COR-L47 (cell line): Measurements from ENCODE around the gene HDAC6.
A peak's percentile ranks its signal among the peaks of the same experiment; 100 is the strongest.
"Not testable (repeated sequence)": the region's sequence is repeated elsewhere in the genome, so short reads cannot be mapped to it uniquely, and the experiment has no call there.

Experiments used
- DNase-seq: peaks from one replicate; lab custom pipeline; 2025; lab: John Stamatoyannopoulos, UW

The HDAC6 gene

DNA sequence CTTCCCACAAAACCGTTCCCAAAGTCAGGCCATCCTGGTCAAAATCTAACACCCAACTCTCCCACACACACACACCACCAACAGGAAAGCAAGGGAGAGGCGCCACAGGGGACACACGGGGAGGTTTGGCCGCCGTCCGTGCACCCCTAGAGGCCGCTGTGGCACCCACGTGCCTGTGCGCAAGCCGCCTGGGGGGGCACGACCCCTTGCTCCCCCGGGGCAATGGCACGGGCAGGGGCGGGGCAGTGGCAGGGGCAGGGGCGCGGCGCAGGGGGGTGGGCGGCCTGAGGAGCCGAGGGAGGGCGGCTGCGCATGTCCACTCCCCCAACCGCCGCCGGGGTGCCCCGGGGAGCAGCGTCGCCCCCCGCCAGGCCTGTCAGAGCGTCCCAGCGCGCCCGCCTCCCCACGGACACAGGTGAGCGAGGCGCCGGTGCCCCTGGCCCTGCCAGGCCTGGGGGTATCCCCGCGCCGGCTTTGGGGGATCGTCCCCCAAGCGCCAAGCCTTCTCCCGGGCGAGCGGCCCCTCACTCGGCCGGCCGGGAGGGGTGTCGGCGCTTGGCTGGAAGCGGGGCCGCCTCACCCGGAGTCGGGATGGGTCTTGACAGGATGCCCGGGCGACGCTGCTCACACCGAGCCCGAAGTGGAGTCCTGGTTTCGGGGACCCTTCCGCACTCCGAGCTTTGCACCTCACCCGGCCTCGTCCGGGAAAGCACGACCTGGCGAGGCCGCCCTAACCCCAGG, 24.4 kb downstream of the HDAC6 start, which contains the start of gene ERAS:
ERAS (plus strand) TSS at position 379 of the 741 bp plus-strand sequence. CDS start 2,611 bp downstream, outside the sequence.
- no peak for DNase-seq

DNA sequence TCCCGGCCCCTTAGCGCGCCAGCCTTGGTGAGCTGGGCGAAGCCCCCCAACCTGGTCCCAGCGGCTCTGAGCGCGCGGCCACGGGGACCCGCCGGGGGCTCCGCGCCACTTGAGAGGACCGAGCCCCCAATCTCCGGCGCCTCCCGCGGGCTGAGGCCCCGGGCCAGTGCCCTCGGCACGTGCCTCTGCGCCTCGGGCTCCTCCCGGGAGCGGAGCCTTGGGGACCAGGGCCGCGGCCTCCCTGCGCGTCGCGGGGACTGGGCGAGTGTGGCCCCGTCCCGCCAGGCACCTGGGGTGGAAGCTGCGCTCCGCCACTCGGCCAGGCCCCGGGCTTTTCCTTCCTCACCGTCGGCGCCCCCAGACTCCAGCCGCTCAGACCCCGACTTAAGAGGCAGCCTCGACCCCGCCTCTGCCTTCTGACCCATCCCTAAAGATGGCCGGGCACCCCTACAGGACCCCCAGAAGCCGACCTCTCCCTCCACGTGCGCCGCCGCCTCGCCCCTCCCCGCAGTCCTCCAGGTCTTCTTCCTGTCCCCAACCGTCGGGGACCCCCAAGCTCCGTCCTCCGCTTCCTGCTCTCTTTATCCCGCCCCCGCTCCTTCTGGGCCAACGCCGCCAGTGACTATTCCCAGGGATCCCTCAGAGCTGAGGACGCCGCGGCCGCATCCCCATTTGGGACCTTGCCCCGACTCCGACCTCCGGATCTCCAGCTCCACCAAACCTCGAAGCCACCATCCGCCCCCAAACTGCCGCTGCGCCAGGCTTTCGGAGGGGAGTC, 25.2 kb downstream of the HDAC6 start:
- no peak for DNase-seq

DNA sequence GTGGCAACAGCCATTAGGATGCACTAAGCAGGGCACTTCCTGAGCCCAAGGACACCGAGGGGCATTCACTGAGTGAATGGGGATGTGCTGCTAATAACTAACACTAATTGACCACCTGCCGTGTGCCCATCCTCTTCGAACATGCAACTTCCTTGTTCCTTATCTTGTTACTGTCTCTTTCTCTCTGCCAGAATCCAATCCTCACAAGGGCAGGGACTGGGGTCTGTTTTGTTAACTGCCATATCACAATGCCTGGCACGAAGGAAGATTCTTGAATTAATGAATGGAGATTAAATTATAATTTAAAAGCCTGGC, 25.7 kb downstream of the HDAC6 start:
- no peak for DNase-seq

DNA sequence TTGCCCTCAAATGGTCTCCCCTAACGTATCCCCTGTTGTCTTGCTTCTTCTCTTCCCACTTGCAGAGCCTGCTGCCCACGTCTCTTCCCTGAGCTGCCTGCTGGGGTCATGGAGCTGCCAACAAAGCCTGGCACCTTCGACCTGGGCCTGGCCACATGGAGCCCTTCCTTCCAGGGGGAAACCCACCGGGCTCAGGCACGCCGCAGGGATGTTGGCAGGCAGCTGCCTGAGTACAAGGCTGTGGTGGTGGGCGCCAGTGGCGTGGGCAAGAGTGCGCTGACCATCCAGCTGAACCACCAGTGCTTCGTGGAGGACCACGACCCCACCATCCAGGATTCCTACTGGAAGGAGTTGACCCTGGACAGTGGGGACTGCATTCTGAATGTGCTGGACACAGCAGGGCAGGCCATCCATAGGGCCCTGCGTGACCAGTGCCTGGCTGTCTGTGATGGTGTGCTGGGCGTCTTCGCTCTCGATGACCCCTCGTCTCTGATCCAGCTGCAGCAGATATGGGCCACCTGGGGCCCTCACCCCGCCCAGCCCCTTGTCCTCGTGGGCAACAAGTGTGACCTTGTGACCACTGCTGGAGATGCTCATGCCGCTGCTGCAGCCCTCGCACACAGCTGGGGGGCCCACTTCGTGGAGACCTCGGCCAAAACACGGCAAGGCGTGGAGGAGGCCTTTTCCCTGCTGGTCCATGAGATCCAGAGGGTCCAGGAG, 27.3 kb downstream of the HDAC6 start:
- DNase-seq: no peak

DNA sequence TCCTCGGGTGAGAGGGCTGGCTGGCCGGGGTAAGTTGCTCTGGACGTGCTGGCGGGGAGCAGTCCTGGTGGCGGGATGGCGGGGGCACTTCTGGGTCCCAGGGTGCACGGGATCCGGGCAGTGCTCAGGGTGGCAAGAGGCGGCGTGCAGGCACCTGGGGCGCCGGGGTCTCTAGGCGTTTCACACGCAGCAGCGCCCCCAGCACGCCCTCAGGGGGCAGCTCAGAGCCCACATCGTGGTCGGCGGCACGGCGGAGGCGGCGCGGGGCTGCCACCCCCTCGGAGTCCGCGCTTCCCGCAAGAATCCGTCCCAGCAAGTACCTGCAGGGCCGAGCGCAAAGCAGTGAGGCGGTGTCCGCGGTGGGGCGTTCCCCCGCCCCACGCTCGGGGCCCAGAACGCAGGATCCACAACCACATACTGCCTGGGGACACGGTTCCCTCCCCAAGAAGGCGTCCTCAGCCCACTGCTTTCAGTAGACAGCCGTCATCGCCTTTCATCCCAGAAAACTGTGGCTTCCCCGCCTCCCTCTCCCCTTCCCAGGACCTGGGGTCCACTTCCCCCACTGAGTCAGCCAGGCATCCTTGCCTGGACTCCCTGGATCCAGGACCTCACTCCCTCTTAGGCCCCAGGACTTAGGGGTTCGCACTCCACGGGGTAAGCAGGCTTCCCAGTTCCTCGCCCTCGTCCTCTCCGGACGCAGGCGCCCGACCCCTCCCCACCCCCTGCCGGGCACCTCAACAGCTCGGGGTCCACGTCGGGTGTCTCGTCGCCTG, 29.5 kb downstream of the HDAC6 start:
- no peak for DNase-seq

DNA sequence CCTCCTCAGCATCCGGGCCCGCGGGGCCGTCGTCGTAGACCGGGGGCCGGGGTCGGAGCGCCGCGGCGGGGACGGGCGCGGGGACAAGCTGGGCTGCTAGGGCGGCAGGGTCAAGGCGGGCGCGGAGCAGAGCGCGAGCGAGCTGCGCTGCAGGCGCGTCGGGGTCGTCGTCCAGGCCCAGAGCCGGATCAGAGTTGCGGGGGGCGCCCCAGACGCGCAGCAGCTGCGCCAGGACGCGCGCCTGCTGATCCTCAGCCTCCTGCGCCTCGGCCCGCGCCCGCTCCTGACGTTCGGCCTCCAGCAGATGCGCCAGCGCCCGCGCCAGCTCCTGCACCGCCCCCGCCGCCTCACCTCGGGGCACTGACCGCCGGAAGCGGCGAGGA, 30.0 kb downstream of the HDAC6 start:
- DNase-seq: no peak

DNA sequence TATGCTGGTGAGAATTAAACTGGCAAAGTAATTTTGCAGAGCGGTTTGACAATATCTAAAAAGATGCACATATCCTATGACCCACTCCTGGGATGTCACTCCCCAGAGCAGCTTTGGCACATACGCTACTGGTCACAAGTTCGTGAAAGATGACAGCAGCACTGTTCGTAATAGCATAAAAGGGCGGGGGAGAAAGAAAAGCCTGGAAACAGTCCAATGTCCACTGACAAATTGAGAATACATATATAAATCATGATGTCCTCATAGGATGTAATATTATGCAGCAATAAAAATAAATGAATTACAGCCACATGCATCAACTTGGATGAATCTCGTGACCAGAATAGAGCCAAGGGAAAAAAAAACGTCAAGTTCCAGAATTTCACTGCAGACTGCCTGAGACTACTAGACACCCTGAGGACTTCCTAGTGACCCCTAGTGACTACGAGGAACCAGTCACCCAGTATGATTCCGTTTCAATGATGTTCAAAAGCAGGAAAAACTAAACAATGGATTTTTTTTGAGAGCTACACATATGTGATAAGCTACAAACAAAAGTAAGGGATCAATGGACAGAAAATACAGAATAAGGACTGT, 31.8 kb downstream of the HDAC6 start:
- no peak for DNase-seq

DNA sequence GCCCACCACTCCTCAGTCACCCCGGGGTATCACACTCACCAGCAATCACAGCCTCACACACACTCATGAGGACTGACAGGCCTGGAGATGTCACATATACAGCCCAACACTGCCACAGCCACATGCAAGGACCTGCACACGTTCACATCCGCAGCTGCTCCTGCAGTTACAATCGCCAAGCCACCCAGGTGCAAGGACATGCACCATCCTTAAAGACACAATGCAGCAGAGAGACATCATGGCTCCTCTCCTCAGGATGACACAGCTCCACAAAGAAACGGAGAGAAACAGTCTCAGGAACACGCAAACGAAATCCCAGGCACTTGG, 32.5 kb downstream of the HDAC6 start:
- no peak for DNase-seq

DNA sequence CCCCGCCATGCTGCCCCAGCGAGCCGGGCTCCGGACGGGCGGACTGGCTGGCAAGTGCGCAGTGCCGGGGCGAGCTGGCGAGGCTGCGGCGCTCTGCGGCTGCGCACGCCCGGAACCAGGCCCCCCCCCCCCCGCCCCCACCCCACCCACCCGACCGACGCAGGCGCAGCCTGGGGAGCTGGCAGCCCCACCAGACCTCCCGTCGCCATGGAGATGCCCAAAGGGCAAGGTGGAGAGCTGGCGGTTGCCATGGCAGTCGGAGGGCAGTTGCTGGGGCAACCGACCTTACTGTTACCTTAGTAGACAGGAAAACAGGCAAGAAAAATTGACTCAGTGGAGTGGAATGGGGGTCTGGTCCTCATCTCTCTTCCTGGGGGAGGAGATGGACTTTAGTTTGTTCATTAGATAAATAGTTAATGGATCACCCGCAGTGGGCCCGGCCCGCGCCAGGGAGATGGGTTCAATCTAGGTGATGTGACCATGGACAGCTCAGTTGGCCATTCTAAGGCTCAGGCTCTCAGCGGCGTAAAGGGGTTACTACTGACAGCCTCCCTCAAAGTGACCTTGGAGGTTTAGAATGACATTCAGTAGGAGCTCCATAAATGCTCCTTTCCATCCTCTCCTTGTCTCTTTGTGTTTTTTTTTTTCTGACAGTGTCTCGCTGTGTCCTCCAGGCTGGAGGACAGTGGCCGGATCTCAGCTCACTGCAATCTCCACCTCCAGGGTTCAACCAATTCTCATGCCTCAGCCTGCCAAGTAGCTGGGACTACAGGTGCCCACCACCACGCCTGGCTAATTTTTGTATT, 33.9 kb downstream of the HDAC6 start, which contains the start of gene PCSK1N:
PCSK1N (minus strand) TSS at position 87 of the 806 bp plus-strand sequence; CDS start at position 9, 78 bp downstream.
- DNase-seq: peak; percentile 87

DNA sequence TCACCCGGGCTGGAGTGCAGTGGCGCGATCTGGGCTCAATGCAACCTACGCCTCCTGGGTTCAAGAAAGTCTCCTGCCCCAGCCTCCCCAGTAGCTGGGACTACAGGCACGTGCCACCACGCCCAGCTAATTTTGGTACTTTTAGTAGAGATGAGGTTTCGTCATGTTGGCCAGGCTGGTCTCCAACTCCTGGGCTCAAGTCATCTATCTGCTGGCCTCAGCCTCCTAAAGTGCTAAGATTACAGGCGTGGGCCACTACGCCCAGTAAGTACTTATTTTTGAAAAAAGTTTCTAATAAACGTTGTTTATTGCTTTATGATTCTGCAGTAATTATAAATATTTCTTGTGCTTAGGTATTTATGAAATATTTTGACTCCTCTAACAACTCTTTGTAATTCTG, 37.8 kb downstream of the HDAC6 start:
- DNase-seq: no peak

DNA sequence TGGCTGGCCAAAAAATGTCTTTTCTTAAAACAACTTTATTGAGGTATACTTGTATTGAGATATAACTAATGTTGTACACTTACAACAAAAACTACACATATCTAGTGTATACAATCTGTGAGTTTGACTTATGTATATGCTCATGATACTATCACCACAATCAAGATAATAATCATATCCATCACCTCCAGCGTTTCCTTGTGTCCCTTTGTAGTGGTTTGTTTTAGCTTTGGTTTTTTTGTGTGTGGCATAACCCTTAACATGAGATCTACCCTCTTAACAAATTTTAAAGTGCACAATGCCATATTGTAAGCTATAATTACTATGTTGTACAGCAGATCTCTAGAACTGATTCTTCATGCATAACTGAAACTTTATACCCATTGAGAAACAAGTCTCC, 47.0 kb downstream of the HDAC6 start:
- DNase-seq: no peak

DNA sequence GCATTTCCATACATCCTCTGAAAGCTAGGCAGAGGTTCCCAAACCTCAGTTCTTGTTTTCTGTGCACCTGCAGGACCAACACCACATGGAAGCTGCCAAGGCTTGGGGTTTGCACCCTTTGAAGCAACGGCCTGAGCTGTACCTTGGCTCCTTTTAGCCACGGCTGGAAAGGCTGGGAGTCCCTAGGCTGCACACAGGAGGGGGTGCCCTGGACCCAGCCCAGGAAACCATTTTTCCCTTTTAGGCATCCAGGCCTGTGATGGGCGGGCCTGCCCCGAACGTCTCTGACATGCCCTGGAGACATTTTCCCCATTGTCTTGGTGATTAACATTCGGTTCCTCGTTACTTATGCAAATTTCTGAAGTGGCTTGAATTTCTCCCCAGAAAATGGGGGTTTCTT, 51.0 kb downstream of the HDAC6 start:
- DNase-seq: no peak

DNA sequence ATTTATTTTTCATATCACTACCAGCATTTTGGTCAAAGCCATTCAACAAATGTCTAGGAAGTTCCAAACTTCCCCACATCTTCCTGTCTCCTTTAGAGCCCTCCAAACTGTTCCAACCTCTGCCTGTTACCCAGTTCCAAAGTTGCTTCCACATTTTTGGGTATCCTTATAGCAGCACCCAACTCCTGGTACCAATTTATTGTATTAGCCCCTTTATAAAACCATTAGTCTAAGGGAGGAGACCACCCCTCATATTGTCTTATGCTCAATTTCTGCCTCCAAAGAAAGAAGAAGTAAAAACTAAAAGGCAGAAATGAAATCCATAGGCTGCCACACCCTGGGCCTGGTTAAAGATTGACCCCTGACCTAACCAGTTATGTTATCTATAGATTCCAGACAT, 51.6 kb downstream of the HDAC6 start:
- DNase-seq: not testable (repeated sequence)

DNA sequence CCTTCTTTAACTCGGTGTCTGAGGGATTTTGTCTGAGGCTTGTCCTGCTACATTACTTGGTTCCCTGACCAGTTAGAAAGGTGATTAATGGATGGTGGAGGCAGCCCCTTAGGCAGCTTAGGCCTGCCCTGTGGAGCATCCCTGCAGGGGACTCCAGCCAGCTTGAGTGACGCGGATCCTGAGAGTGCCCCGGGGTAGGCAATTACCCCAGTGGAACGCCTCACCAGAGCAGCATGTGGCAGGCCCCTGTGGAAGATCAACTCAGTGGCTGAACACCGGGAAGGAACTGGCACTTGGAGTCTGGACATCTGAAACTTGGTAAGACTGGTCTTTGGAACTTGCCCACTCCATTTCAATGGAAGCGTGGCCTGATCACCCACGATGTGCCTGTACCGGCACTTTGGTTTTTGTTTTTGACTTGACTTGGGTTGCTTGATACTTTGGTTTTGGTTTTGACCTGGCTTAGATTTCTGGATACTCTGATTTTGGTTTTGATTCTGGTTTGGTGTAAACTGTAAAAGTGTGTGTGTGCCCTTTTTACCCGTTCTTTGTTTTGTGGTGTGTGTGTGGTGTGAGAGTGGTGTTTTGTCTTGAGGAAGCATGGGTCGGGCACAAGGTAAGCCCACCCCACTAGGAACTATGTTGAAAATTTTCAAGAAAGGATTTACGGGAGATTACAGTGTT, 52.4 kb downstream of the HDAC6 start:
- DNase-seq: not testable (repeated sequence)

DNA sequence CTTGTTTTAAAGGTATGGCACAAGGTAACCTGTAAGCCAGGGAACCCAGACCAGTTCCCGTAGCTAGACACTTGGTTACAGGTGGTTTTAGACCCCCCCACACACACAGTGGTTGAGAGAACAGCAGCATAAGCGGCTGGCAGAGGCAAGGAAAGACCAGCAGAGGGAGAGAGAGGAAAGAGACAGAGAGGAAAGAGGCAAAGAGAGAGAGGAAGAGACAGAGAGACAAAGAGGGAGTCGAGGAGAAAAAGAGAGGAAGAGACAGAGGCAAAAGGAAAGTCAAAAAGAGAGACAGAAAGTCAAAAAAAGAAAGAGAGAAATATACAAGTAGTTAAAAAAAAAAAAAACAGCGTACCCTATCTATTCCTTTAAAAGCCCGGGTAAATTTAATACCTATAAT, 53.0 kb downstream of the HDAC6 start:
- DNase-seq: no peak

DNA sequence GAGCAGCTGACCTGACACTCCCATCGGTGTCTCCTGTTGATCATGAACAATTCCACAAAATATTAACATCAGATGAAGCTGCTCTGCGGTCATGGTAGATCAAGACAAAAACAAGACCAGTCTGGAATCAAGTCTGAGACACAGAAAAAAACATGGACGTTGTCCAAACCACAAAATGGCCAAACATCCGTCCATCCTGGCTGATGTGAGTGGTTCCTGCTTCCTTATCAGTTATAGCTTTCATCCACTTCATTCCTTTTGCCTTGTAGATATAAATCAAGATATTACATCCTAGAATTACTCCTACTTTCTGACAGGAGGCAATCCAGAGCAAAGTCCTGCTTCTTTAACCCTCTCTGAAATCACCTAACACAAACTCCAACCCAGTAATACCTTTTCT, 62.3 kb downstream of the HDAC6 start:
- no peak for DNase-seq

DNA sequence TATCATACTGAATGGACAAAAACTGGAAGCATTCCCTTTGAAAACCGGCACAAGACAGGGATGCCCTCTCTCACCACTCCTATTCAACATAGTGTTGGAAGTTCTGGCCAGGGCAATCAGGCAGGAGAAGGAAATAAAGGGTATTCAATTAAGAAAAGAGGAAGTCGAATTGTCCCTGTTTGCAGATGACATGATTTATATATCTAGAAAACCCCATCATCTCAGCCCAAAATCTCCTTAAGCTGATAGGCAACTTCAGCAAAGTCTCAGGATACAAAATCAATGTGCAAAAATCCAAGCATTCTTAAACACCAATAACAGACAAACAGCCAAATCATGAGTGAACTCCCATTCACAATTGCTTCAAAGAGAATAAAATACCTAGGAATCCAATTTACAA, 70.2 kb downstream of the HDAC6 start:
- not testable (repeated sequence) for DNase-seq
